HEK293 (cell line): ENCODE data around the gene DOK5.

Experiments
- CTCF ChIA-PET: fragments of 350-600 bp; formaldehyde crosslinking; extraction: SDS; loops from one replicate; lab custom pipeline; 2021; ENCODE audit warnings: antibody characterized with exemption; lab: Yijun Ruan, JAX
- POLR2A ChIA-PET: fragments of 300-600 bp; formaldehyde crosslinking; extraction: SDS; loops from one replicate; lab custom pipeline; 2020; ENCODE audit warnings: antibody characterized with exemption, inconsistent platforms; lab: Yijun Ruan, JAX
- H3K27ac ChIP-seq: fragments of 200-500 bp; sonication (Bioruptor generic); 2 replicates; pipeline ENCODE4 v1.5.1; 2014; ENCODE audit warnings: low read depth, low read length, control low read depth, inconsistent platforms; ENCODE audit errors: extremely low read depth
- H3K36me3 ChIP-seq, 2 experiments: fragments of 200-500 bp in 1 of 2; sonication (Bioruptor generic) in 1 of 2; 1 replicate in 1 of 2; 2 replicates in 1 of 2; pipeline ENCODE4 v1.5.1; 2014 to 2017; ENCODE audit warnings: inconsistent platforms in 2 of 2, low read length in 2 of 2; ENCODE audit not compliant: control insufficient read depth in 2 of 2, insufficient read depth in 1 of 2
- H3K4me1 ChIP-seq: fragments of 200-500 bp; sonication (Bioruptor generic); 2 replicates; pipeline ENCODE4 v1.5.1; 2014; ENCODE audit warnings: mild to moderate bottlenecking, low read length, inconsistent platforms; ENCODE audit not compliant: control insufficient read depth, insufficient read depth
- H3K4me3 ChIP-seq: 2 replicates; pipeline ENCODE4 v1.5.1; 2011; ENCODE audit warnings: low read depth, mild to moderate bottlenecking, control low read depth, low read length, moderate library complexity
- H3K9me3 ChIP-seq: fragments of 200-500 bp; sonication (Bioruptor generic); 2 replicates; pipeline ENCODE4 v1.5.1; 2014; ENCODE audit warnings: low read depth, low read length, inconsistent platforms; ENCODE audit not compliant: control insufficient read depth, insufficient read depth
- ATF2 ChIP-seq: fragments of 450-650 bp; formaldehyde crosslinking; IDR thresholded peaks from 2 replicates; pipeline ENCODE4 v1.5.1; 2016; ENCODE audit warnings: missing biosample characterization, missing genetic modification characterization, low read depth
- BCL6B ChIP-seq: fragments of 450-650 bp; formaldehyde crosslinking; IDR thresholded peaks from 2 replicates; pipeline ENCODE4 v1.5.1; 2017; ENCODE audit warnings: missing biosample characterization, missing genetic modification characterization
- ELK4 ChIP-seq: IDR thresholded peaks from 2 replicates; pipeline ENCODE4 v1.6.1; 2011; ENCODE audit warnings: mild to moderate bottlenecking, low read depth, low read length, borderline replicate concordance
- MZF1 ChIP-seq: fragments of 450-650 bp; formaldehyde crosslinking; IDR thresholded peaks from 2 replicates; pipeline ENCODE4 v1.5.1; 2017; ENCODE audit warnings: missing biosample characterization, missing genetic modification characterization, borderline replicate concordance
- PRDM10 ChIP-seq: fragments of 450-650 bp; formaldehyde crosslinking; IDR thresholded peaks from 2 replicates; pipeline ENCODE4 v1.5.1; 2016; ENCODE audit warnings: missing biosample characterization, missing genetic modification characterization
- SP2 ChIP-seq: fragments of 450-650 bp; formaldehyde crosslinking; IDR thresholded peaks from 2 replicates; pipeline ENCODE4 v1.5.1; 2016; ENCODE audit warnings: missing biosample characterization, missing genetic modification characterization
- ZBTB21 ChIP-seq: fragments of 450-650 bp; formaldehyde crosslinking; IDR thresholded peaks from 2 replicates; pipeline ENCODE4 v1.5.1; 2017; ENCODE audit warnings: missing biosample characterization, missing genetic modification characterization
- ZBTB7A ChIP-seq: fragments of 450-650 bp; formaldehyde crosslinking; IDR thresholded peaks from 2 replicates; pipeline ENCODE4 v1.5.1; 2016; ENCODE audit warnings: low read depth, missing biosample characterization, missing genetic modification characterization
- ZNF157 ChIP-seq: fragments of 450-650 bp; formaldehyde crosslinking; IDR thresholded peaks from 2 replicates; pipeline ENCODE4 v1.5.1; 2016; ENCODE audit warnings: missing biosample characterization, missing genetic modification characterization
- ZNF175 ChIP-seq: fragments of 450-650 bp; formaldehyde crosslinking; IDR thresholded peaks from 2 replicates; pipeline ENCODE4 v1.5.1; 2016; ENCODE audit warnings: missing biosample characterization, missing genetic modification characterization
- ZNF18 ChIP-seq: fragments of 450-650 bp; formaldehyde crosslinking; IDR thresholded peaks from 2 replicates; pipeline ENCODE4 v1.5.1; 2016; ENCODE audit warnings: missing biosample characterization, missing genetic modification characterization
- ZNF280C ChIP-seq: fragments of 450-650 bp; formaldehyde crosslinking; IDR thresholded peaks from 2 replicates; pipeline ENCODE4 v1.5.1; 2016; ENCODE audit warnings: missing biosample characterization, missing genetic modification characterization
- ZNF37A ChIP-seq: fragments of 450-650 bp; IDR thresholded peaks from 2 replicates; pipeline ENCODE4 v1.5.1; 2018; ENCODE audit warnings: missing biosample characterization, missing genetic modification characterization
- ZNF645 ChIP-seq: fragments of 450-650 bp; formaldehyde crosslinking; IDR thresholded peaks from 2 replicates; pipeline ENCODE4; 2016; ENCODE audit warnings: missing biosample characterization, missing genetic modification characterization
- ZNF658 ChIP-seq: fragments of 450-650 bp; formaldehyde crosslinking; IDR thresholded peaks from 2 replicates; pipeline ENCODE4; 2016; ENCODE audit warnings: missing biosample characterization, missing genetic modification characterization
- ZNF704 ChIP-seq: fragments of 450-650 bp; formaldehyde crosslinking; IDR thresholded peaks from 2 replicates; pipeline ENCODE4 v1.5.1; 2016; ENCODE audit warnings: missing biosample characterization, missing genetic modification characterization
- ZNF777 ChIP-seq: fragments of 450-650 bp; formaldehyde crosslinking; IDR thresholded peaks from 2 replicates; pipeline ENCODE4 v1.5.1; 2017; ENCODE audit warnings: missing biosample characterization, missing genetic modification characterization, borderline replicate concordance
- ZSCAN5A ChIP-seq: fragments of 450-650 bp; formaldehyde crosslinking; IDR thresholded peaks from 2 replicates; pipeline ENCODE4 v1.5.1; 2016; ENCODE audit warnings: missing biosample characterization, missing genetic modification characterization

Gene DOK5

GRCh38 chr20:54657268-54657826 lies 182.0 kb downstream of the DOK5 start:
- Histone ChIP-seq H3K4me1 (no peaks in the 10 kb centered on the region), H3K27ac (no peak overlapping the region), H3K9me3 (no peaks in the 10 kb centered on the region), H3K36me3 (no peaks in the 10 kb centered on the region), H3K4me3 (no peak overlapping the region)
- POLR2A ChIA-PET: no interaction called here
- no peak for TF ChIP-seq ELK4
- no peak for TF ChIP-seq ZNF157
- CTCF ChIA-PET: interaction anchor here (0.6 to 3.0 kb wide), 3 partner anchors 10 to 36 kb away, joined by 3 to 12 read pairs (median 3); no protein-coding TSS in a partner anchor

GRCh38 chr20:54658525-54658924 lies 183.1 kb downstream of the DOK5 start:
- Histone ChIP-seq H3K9me3 (no peaks in the 10 kb centered on the region), H3K36me3 (no peaks in the 10 kb centered on the region), H3K4me1 (no peaks in the 10 kb centered on the region), H3K27ac (no peak overlapping the region), H3K4me3 (no peak overlapping the region)
- TF ChIP-seq MZF1 (tag by site-specific recombination) (no peak), ZSCAN5A (tag by site-specific recombination) (no peak), ZBTB7A (tag by site-specific recombination) (no peak), ZNF777 (tag by site-specific recombination) (no peak), ZBTB21 (tag by site-specific recombination) (no peak), PRDM10 (tag by site-specific recombination) (no peak), ZNF37A (tag by site-specific recombination) (no peak), ZNF18 (tag by site-specific recombination) (no peak), ZNF704 (tag by site-specific recombination) (no peak), ATF2 (tag by site-specific recombination) (no peak), ZNF280C (tag by site-specific recombination) (no peak), BCL6B (no peak), ZNF658 (tag by site-specific recombination) (no peak), ZNF645 (tag by site-specific recombination) (no peak), SP2 (no peak), ZNF175 (tag by site-specific recombination) (no peak)
- ChIA-PET CTCF (interaction anchor here (0.8 to 3.0 kb wide), 2 partner anchors 10 to 11 kb away, joined by 3 to 12 read pairs; no protein-coding TSS in a partner anchor), POLR2A (no interaction called here)
